HepG2 (cell line): ENCODE results near the gene AHR. TPM values are rescaled to one million over a fixed set of nuclear protein-coding genes. Genes with fewer than 3 reads are reported as not detected.

Experiments
- AHR ChIP-seq: IDR thresholded peaks from 2 replicates; pipeline ENCODE4 v1.6.1; 2018; ENCODE audit warnings: missing genetic modification reagents, missing compliant biosample characterization
- HOXA3 ChIP-seq: sonication (generic); formaldehyde crosslinking; IDR thresholded peaks from 2 replicates; pipeline ENCODE4 v1.5.0; 2020; ENCODE audit warnings: missing genetic modification reagents
- MAF1 ChIP-seq: sonication (generic); formaldehyde crosslinking; IDR thresholded peaks from 2 replicates; pipeline ENCODE4 v1.5.0; 2020; ENCODE audit warnings: missing genetic modification reagents, borderline replicate concordance
- MEIS1 ChIP-seq: sonication (generic); formaldehyde crosslinking; IDR thresholded peaks from 2 replicates; pipeline ENCODE4 v1.9.0; 2021; ENCODE audit warnings: mild to moderate bottlenecking, missing genetic modification reagents, moderate library complexity, borderline replicate concordance
- NFKBIZ ChIP-seq: IDR thresholded peaks from 2 replicates; pipeline ENCODE4 v1.6.1; 2018; ENCODE audit warnings: missing genetic modification reagents, missing compliant biosample characterization
- TEAD2 ChIP-seq: sonication (generic); formaldehyde crosslinking; IDR thresholded peaks from 2 replicates; pipeline ENCODE4 v1.9.0; 2021; ENCODE audit warnings: missing genetic modification reagents
- U2AF2 ChIP-seq: fragments of 200-400 bp; formaldehyde crosslinking; IDR thresholded peaks from 2 replicates; pipeline ENCODE4 v1.6.1; 2017; ENCODE audit warnings: low read depth, mild to moderate bottlenecking, low read length
- ZKSCAN8 ChIP-seq: IDR thresholded peaks from 2 replicates; pipeline ENCODE4 v1.6.1; 2016; ENCODE audit warnings: borderline replicate concordance, missing genetic modification reagents, missing compliant biosample characterization
- ZNF296 ChIP-seq: sonication (generic); formaldehyde crosslinking; conservative IDR thresholded peaks from 2 replicates; pipeline ENCODE4 v1.5.0; 2020; ENCODE audit warnings: mild to moderate bottlenecking, missing genetic modification reagents
- ZNF746 ChIP-seq: sonication (generic); formaldehyde crosslinking; IDR thresholded peaks from 2 replicates; pipeline ENCODE4 v1.8.0; 2022; ENCODE audit warnings: mild to moderate bottlenecking, missing genetic modification reagents
- polyA plus RNA-seq, 8 experiments: library from polyadenylated mRNA; depleted of rRNA in 3 of 8; stranded (reverse) in 7 of 8; unstranded in 1 of 8; fragments of >200 nt; fragmentation: Illumina TruSeq in 4 of 8; extraction: Trizol in 4 of 8; gene quantifications; 2 replicates each; pipeline versions ENCODE4 v1.2.1 to v1.2.3, GENCODE V29; 2011 to 2016; ENCODE audit warnings: low read depth in 4 of 8, missing spikeins in 1 of 8, mixed read lengths in 1 of 8; ENCODE audit not compliant: insufficient read depth in 1 of 8
- total RNA-seq, 5 experiments: library from RNA; depleted of rRNA; stranded (reverse); fragments of >200 nt; fragmentation: Illumina TruSeq; extraction: Trizol; gene quantifications; 2 replicates each; pipeline ENCODE4 v1.2.3, GENCODE V29; 2016; ENCODE audit warnings: low read depth in 1 of 5
- TF ChIP-seq, protein P1 (sequence below): sonication (generic); formaldehyde crosslinking; IDR thresholded peaks from 2 replicates; pipeline ENCODE4 v1.4.0; 2020; ENCODE audit warnings: missing genetic modification reagents, mild to moderate bottlenecking, borderline replicate concordance
- TF ChIP-seq, protein P2 (sequence below): sonication (generic); formaldehyde crosslinking; IDR thresholded peaks from 2 replicates; pipeline ENCODE4 v1.4.0; 2020; ENCODE audit warnings: missing genetic modification reagents; ENCODE audit errors: not compliant biosample characterization
- TF ChIP-seq, protein P3 (sequence below), 2 experiments: sonication (generic) in 1 of 2; formaldehyde crosslinking in 1 of 2; IDR thresholded peaks; 2 replicates each; pipeline versions ENCODE4 v1.4.0 to v1.6.1; 2016 to 2020; ENCODE audit warnings: borderline replicate concordance in 1 of 2, low read depth in 1 of 2, mild to moderate bottlenecking in 1 of 2, missing genetic modification reagents in 1 of 2
- TF ChIP-seq, protein P4 (sequence below): sonication (generic); formaldehyde crosslinking; IDR thresholded peaks from 2 replicates; pipeline ENCODE4 v1.9.0; 2021; ENCODE audit warnings: missing genetic modification reagents, borderline replicate concordance
- TF ChIP-seq, protein P5 (sequence below): sonication (generic); formaldehyde crosslinking; IDR thresholded peaks from 2 replicates; pipeline ENCODE4 v1.8.0; 2022; ENCODE audit warnings: missing genetic modification reagents, mild to moderate bottlenecking, borderline replicate concordance
- TF ChIP-seq, protein P6 (sequence below): sonication (generic); formaldehyde crosslinking; IDR thresholded peaks from 2 replicates; pipeline ENCODE4 v1.4.0; 2020; ENCODE audit warnings: mild to moderate bottlenecking, missing genetic modification reagents

Gene AHR
- total and polyA plus RNA-seq, 2 of the 13 experiments (the other 11 are each of a cell fraction or from before 2014, with no cell fraction given), result 9.0 to 31.3 TPM

DNA sequence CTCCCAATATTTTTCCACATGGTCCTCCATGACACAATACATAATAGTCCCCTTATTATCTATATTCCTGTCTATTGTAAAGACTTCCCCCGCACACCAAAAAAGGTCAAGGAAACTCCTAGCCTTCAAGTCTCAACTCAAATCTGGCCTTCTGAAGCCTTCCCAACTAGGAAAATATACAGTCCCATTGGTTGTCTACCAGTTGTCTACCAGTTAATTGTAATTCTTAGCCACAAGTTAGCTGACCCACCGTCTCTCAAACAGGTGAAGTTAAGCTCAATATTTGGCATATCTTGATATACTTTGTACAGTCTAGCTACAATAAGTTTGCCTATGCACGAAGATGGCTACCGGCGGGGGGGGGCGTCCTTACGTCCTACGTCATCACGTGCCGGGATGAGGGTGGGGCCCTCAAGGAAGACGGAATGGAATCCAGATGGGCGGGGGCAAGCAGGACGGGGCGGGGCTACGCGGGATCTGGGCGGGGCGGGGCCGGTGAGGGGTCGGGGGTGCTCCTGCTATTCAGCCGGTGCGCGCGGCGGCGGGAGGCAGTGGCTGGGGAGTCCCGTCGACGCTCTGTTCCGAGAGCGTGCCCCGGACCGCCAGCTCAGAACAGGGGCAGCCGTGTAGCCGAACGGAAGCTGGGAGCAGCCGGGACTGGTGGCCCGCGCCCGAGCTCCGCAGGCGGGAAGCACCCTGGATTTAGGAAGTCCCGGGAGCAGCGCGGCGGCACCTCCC is at the start of gene AHR (continued):
- TF ChIP-seq, protein P1, sequence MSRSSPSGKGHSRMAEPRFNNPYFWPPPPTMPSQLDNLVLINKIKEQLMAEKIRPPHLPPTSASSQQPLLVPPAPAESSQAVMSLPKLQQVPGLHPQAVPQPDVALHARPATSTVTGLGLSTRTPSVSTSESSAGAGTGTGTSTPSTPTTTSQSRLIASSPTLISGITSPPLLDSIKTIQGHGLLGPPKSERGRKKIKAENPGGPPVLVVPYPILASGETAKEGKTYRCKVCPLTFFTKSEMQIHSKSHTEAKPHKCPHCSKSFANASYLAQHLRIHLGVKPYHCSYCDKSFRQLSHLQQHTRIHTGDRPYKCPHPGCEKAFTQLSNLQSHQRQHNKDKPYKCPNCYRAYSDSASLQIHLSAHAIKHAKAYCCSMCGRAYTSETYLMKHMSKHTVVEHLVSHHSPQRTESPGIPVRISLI (CRISPR knock-in tag), result no peak
- TF ChIP-seq, protein P2, sequence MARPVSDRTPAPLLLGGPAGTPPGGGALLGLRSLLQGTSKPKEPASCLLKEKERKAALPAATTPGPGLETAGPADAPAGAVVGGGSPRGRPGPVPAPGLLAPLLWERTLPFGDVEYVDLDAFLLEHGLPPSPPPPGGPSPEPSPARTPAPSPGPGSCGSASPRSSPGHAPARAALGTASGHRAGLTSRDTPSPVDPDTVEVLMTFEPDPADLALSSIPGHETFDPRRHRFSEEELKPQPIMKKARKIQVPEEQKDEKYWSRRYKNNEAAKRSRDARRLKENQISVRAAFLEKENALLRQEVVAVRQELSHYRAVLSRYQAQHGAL (CRISPR knock-in tag), result no peak
- TF ChIP-seq, protein P3, sequence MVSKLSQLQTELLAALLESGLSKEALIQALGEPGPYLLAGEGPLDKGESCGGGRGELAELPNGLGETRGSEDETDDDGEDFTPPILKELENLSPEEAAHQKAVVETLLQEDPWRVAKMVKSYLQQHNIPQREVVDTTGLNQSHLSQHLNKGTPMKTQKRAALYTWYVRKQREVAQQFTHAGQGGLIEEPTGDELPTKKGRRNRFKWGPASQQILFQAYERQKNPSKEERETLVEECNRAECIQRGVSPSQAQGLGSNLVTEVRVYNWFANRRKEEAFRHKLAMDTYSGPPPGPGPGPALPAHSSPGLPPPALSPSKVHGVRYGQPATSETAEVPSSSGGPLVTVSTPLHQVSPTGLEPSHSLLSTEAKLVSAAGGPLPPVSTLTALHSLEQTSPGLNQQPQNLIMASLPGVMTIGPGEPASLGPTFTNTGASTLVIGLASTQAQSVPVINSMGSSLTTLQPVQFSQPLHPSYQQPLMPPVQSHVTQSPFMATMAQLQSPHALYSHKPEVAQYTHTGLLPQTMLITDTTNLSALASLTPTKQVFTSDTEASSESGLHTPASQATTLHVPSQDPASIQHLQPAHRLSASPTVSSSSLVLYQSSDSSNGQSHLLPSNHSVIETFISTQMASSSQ (IDR thresholded peaks at IDR 0.05; ENCODE audit: low read depth), result no peak
- TF ChIP-seq, protein P3 (CRISPR knock-in tag; IDR thresholded peaks at IDR 0.05; ENCODE audit: borderline replicate concordance), result no peak
- TF ChIP-seq MEIS1 (CRISPR knock-in tag), result no peak
- TF ChIP-seq NFKBIZ (CRISPR knock-in tag), result no peak
- TF ChIP-seq, protein P4, sequence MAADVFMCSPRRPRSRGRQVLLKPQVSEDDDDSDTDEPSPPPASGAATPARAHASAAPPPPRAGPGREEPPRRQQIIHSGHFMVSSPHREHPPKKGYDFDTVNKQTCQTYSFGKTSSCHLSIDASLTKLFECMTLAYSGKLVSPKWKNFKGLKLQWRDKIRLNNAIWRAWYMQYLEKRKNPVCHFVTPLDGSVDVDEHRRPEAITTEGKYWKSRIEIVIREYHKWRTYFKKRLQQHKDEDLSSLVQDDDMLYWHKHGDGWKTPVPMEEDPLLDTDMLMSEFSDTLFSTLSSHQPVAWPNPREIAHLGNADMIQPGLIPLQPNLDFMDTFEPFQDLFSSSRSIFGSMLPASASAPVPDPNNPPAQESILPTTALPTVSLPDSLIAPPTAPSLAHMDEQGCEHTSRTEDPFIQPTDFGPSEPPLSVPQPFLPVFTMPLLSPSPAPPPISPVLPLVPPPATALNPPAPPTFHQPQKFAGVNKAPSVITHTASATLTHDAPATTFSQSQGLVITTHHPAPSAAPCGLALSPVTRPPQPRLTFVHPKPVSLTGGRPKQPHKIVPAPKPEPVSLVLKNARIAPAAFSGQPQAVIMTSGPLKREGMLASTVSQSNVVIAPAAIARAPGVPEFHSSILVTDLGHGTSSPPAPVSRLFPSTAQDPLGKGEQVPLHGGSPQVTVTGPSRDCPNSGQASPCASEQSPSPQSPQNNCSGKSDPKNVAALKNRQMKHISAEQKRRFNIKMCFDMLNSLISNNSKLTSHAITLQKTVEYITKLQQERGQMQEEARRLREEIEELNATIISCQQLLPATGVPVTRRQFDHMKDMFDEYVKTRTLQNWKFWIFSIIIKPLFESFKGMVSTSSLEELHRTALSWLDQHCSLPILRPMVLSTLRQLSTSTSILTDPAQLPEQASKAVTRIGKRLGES (CRISPR knock-in tag), result no peak
- no peak for TF ChIP-seq ZNF296 (CRISPR knock-in tag)
- TF ChIP-seq ZKSCAN8 (CRISPR knock-in tag), result no peak
- no peak for TF ChIP-seq TEAD2
- TF ChIP-seq, protein P5, sequence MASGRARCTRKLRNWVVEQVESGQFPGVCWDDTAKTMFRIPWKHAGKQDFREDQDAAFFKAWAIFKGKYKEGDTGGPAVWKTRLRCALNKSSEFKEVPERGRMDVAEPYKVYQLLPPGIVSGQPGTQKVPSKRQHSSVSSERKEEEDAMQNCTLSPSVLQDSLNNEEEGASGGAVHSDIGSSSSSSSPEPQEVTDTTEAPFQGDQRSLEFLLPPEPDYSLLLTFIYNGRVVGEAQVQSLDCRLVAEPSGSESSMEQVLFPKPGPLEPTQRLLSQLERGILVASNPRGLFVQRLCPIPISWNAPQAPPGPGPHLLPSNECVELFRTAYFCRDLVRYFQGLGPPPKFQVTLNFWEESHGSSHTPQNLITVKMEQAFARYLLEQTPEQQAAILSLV (CRISPR knock-in tag), result no peak
- TF ChIP-seq AHR, result no peak
- TF ChIP-seq MAF1 (CRISPR knock-in tag), result no peak; the same call in 1 of the 2 replicates
- TF ChIP-seq HOXA3, result peak; percentile 70
- TF ChIP-seq U2AF2, result no peak
- peak; percentile 65 for TF ChIP-seq ZNF746 (CRISPR knock-in tag)
- TF ChIP-seq, protein P6, sequence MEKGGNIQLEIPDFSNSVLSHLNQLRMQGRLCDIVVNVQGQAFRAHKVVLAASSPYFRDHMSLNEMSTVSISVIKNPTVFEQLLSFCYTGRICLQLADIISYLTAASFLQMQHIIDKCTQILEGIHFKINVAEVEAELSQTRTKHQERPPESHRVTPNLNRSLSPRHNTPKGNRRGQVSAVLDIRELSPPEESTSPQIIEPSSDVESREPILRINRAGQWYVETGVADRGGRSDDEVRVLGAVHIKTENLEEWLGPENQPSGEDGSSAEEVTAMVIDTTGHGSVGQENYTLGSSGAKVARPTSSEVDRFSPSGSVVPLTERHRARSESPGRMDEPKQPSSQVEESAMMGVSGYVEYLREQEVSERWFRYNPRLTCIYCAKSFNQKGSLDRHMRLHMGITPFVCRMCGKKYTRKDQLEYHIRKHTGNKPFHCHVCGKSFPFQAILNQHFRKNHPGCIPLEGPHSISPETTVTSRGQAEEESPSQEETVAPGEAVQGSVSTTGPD (CRISPR knock-in tag), result no peak
